Fibroblast of mammary gland (primary cell): Measurements from ENCODE around the gene CRIM1.
A peak's percentile ranks its signal among the peaks of the same experiment; 100 is the strongest.

Experiments
- DNase-seq: peaks from one replicate; pipeline ENCODE4 v3.0.0-alpha.2; 2010; ENCODE audit warnings: low read depth
- H3K4me3 ChIP-seq: 2 replicates; pipeline ENCODE4 v1.5.1; 2011; ENCODE audit warnings: low read depth, mild to moderate bottlenecking, low read length, moderate library complexity; ENCODE audit not compliant: control insufficient read depth
- CTCF ChIP-seq: conservative IDR thresholded peaks from 2 replicates; pipeline ENCODE4 v1.5.1; 2011; ENCODE audit warnings: low read depth, low read length, inconsistent platforms; ENCODE audit not compliant: control insufficient read depth, insufficient read depth

CRIM1 gene

DNA sequence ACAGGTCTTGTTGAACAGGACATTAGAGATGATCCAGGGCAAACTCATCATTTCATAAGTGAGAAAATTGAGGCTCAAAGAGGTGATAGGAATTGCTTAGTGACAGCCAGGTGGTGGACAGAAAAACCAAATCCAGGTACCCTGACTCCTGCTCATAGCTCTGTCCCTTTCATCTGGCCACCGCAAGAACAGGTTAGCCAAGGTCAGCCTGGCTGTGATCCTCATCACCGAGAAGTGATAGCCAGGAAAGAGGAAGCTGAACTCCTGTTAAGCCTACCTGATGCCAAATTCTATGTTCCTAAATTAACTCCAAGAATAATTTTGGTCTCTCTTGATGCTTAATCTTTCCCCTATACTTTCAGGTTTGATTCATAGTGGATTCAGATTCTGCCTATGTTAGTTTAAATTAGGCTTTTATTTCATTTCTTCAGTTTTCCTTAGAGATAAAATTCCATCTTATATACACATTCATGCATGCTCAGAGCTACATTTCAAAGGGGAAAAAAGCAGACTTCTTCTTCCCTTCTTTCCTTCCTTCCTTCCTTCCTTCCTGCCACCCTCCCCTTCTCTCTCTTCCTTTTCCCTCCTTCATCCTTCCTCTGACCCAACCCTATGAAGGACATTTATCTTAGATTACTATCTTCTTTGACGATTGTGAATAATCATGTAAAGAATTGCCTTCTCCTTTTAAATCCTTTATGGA is 17.3 kb upstream of the CRIM1 start:
- DNase-seq, result no peak
- no peak for TF ChIP-seq CTCF
- H3K4me3 ChIP-seq, result no peak overlapping the region

GRCh38 chr2:36338827-36339145 is 16.8 kb upstream of the CRIM1 start:
- no peak overlapping the region for H3K4me3 ChIP-seq
- DNase-seq, result no peak
- no peak for TF ChIP-seq CTCF

DNA sequence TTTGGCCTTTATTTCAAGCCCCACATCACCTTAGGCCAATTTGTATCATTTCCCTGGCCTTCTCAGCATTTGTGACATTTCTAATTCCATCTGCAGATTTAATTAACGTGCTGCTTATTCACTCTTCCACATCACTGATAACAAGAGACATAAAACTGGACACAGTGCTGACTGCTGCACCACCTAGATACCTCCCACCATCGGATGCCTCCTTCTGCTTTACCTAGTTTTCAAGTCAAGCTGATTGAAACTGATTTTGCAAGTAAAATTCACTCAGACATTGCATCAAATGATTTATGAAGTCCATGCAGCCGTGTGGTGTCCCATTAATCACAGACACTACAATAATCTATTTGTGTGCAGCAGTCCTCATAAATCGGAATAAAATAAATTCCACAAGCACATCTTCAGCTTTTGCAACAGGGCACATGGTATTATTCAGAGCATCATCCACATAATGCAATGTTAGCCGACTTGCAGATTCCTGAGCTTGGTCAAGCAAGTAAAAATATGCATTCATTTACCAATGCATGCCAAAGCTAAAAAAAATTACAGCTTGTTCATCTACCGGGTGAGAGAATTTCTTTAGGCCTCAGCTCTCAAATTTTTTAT is 15.9 kb upstream of the CRIM1 start:
- TF ChIP-seq CTCF, result no peak
- H3K4me3 ChIP-seq, result no peak overlapping the region
- no peak for DNase-seq

GRCh38 chr2:36343606-36344005 is 12.0 kb upstream of the CRIM1 start:
- no peak overlapping the region for H3K4me3 ChIP-seq
- DNase-seq, result no peak
- no peak for TF ChIP-seq CTCF

GRCh38 chr2:36348721-36349120 is 6.9 kb upstream of the CRIM1 start:
- no peak overlapping the region for H3K4me3 ChIP-seq
- peak; percentile 60 for DNase-seq
- no peak for TF ChIP-seq CTCF

DNA sequence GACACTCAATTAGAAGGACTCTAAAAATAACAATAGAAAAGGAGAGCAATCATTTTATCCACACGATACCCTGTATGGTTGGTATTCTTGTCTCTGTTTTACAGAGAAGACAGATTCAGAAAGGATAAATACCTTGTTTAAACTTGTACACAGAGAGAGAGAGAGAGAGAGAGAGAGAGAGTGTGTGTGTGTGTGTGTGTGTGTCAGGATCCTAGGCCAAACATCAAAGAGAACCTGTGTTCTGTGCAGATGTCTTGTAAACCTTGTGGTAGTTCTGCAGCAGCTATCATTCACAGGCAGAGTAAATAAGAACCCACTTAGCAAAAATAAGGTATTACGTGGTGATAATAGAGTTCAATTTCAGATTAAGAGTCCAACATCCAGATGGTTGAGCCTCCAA is 4.3 kb upstream of the CRIM1 start:
- TF ChIP-seq CTCF, result no peak
- DNase-seq, result no peak
- no peak overlapping the region for H3K4me3 ChIP-seq
